Peyer's patch (tissue), 4 donors: ENCODE measurements around the gene HK2. TPM values are rescaled to one million over a fixed set of nuclear protein-coding genes. Genes with fewer than 3 reads are reported as not detected.
A peak's percentile ranks its signal among the peaks of the same experiment; 100 is the strongest.

Experiments used
- DNase-seq, 3 donors: peaks; one replicate each; pipeline ENCODE4 v3.0.0-alpha.2; 2017 to 2019
- H3K27ac ChIP-seq, 4 donors: fragments of 200-600 bp; sonication (generic); one replicate each; pipeline ENCODE4 v1.5.1; 2016 to 2019
- H3K27me3 ChIP-seq, 2 donors: fragments of 200-600 bp; sonication (generic); one replicate each; pipeline ENCODE4 v1.5.1; 2019
- H3K36me3 ChIP-seq, 3 donors: fragments of 200-600 bp; sonication (generic); one replicate each; pipeline ENCODE4 v1.5.1; 2016 to 2019
- H3K4me1 ChIP-seq, 4 donors: fragments of 200-600 bp; sonication (generic); one replicate each; pipeline ENCODE4 v1.5.1; 2016 to 2019
- H3K4me3 ChIP-seq, 4 donors: fragments of 200-600 bp; sonication (generic); 1 replicate in 3 of 4; 2 replicates in 1 of 4; pipeline ENCODE4 v1.5.1; 2016 to 2019; ENCODE audit warnings: mild to moderate bottlenecking in 1 of 4
- H3K9me3 ChIP-seq, 4 donors: fragments of 200-600 bp; sonication (generic); one replicate each; pipeline ENCODE4 v1.5.1; 2016 to 2019; ENCODE audit warnings: mild to moderate bottlenecking in 1 of 4
- CTCF ChIP-seq, 6 experiments: fragments of 450-650 bp in 4 of 6; fragments of 200-600 bp in 2 of 6; sonication (generic) in 1 of 6; IDR thresholded peaks; one replicate each; pipeline ENCODE4 v1.5.1; 2017 to 2019; ENCODE audit warnings: antibody characterized with exemption in 6 of 6, mild to moderate bottlenecking in 3 of 6, moderate library complexity in 1 of 6
- POLR2A ChIP-seq, 2 donors: fragments of 450-650 bp; IDR thresholded peaks; one replicate each; pipeline ENCODE4 v1.5.1; 2017; ENCODE audit warnings: antibody characterized with exemption in 2 of 2, mild to moderate bottlenecking in 2 of 2, moderate library complexity in 2 of 2
- total RNA-seq, 4 donors: library from RNA; depleted of rRNA; stranded (reverse); fragments of >200 nt; gene quantifications; one replicate each; pipeline ENCODE4 v1.1.0, GENCODE V29; 2016

Gene HK2
- total RNA-seq, 4 donors from 2014 or later, result 9.9 to 39.9 (median 24.8) TPM

- H3K36me3 ChIP-seq, result peaks cover 0 to 21% (median 0%) of the 10 kb centered on the region in 3 donors
- no peaks in the 10 kb centered on the region for H3K9me3 ChIP-seq
- no peak overlapping the region for H3K27ac ChIP-seq
- no peak for TF ChIP-seq POLR2A (IDR thresholded peaks at IDR 0.05)
- no peak for TF ChIP-seq CTCF (IDR thresholded peaks at IDR 0.05)
- no peak for DNase-seq
- no peak overlapping the region for H3K4me3 ChIP-seq
- H3K4me1 ChIP-seq, result peaks cover 0 to 3% (median 0%) of the 10 kb centered on the region in 4 donors
- H3K27me3 ChIP-seq, result no peaks in the 10 kb centered on the region
These were observed 39.2 kb downstream of the HK2 start for GRCh38 chr2:74873012-74873665.

GRCh38 chr2:74873678-74874640 lies 40.0 kb downstream of the HK2 start:
- H3K27me3 ChIP-seq, result no peaks in the 10 kb centered on the region
- peak overlapping the region in 1 of 4 donors; percentile 19 for H3K27ac ChIP-seq
- H3K4me1 ChIP-seq, result peaks cover 0 to 3% (median 0%) of the 10 kb centered on the region in 4 donors
- peaks cover 0 to 29% (median 0%) of the 10 kb centered on the region in 3 donors for H3K36me3 ChIP-seq
- TF ChIP-seq CTCF (IDR thresholded peaks at IDR 0.05) (no peak), POLR2A (IDR thresholded peaks at IDR 0.05) (no peak)
- H3K4me3 ChIP-seq, result no peak overlapping the region
- no peaks in the 10 kb centered on the region for H3K9me3 ChIP-seq
- no peak for DNase-seq

- peaks cover 0 to 49% (median 0%) of the 10 kb centered on the region in 3 donors for H3K36me3 ChIP-seq
- DNase-seq, result no peak
- no peak overlapping the region for H3K4me3 ChIP-seq
- no peak overlapping the region for H3K27ac ChIP-seq
- TF ChIP-seq CTCF (IDR thresholded peaks at IDR 0.05) (peak; percentile 60 to 83 (median 74)), POLR2A (IDR thresholded peaks at IDR 0.05) (no peak)
- H3K4me1 ChIP-seq, result no peaks in the 10 kb centered on the region
- no peaks in the 10 kb centered on the region for H3K27me3 ChIP-seq
- no peaks in the 10 kb centered on the region for H3K9me3 ChIP-seq
These were observed 42.4 kb downstream of the HK2 start for GRCh38 chr2:74876081-74876886.

- no peak for DNase-seq
- no peaks in the 10 kb centered on the region for H3K9me3 ChIP-seq
These were observed 43.4 kb downstream of the HK2 start for GRCh38 chr2:74877376-74877775.

More at GRCh38 chr2:74877376-74877775, 43.4 kb downstream of the HK2 start:
- peaks cover 0 to 60% (median 0%) of the 10 kb centered on the region in 3 donors for H3K36me3 ChIP-seq
- no peaks in the 10 kb centered on the region for H3K4me1 ChIP-seq
- no peak overlapping the region for H3K4me3 ChIP-seq
- H3K27ac ChIP-seq, result no peak overlapping the region
- TF ChIP-seq POLR2A (IDR thresholded peaks at IDR 0.05) (no peak), CTCF (IDR thresholded peaks at IDR 0.05) (no peak)
- no peaks in the 10 kb centered on the region for H3K27me3 ChIP-seq
